ENCODE data around the gene TCP11L1. TPM values are rescaled to one million over a fixed set of nuclear protein-coding genes. Genes with fewer than 3 reads are reported as not detected.
"Not testable (repeated sequence)": the region's sequence is repeated elsewhere in the genome, so short reads cannot be mapped to it uniquely, and the experiment has no call there.

Gene TCP11L1
- total and polyA plus RNA-seq, 2 donors (not counting 1 experiment from before 2014, with no cell fraction given) = 24.1 to 30.2 TPM

DNA sequence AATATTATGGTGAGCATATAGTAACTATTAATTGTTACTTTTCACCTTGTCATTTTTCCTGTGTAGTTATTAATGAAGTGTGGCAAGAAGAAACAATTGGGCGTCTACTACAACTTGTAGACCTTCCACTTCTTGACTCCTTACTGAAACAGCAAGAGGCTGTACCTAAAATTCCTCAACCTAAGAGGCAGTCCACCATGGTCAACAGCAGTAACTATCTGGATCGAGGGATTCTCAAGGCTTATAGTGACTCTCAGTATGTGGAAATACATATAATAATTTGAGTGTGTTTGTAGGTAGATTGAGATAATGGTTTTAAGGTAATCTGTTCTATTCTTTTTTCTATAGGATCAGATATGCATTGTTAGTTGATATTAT, 10.8 kb upstream of the TCP11L1 start:
- Histone ChIP-seq H3K9ac (ENCODE audit: insufficient read depth, low read length) (no peak overlapping the region), H3K27ac (ENCODE audit: insufficient read depth, low read length) (no peak overlapping the region), H3K79me2 (ENCODE audit: control insufficient read depth, insufficient read depth, low read length) (no peaks in the 10 kb centered on the region), H3K4me3 (replicated peaks in 1 of 4; ENCODE audit: control extremely low read depth in 1 of 4, insufficient read depth in 1 of 4, low read depth in 3 of 4, low read length in 4 of 4) (no peak overlapping the region), H3K4me1 (ENCODE audit: control insufficient read depth, extremely low read depth, insufficient read depth, low read length) (no peaks in the 10 kb centered on the region), H3K27me3 (ENCODE audit: control insufficient read depth, insufficient read depth, low read length) (no peaks in the 10 kb centered on the region), H3K9me3 (ENCODE audit: control insufficient read depth, insufficient read depth, low read depth, low read length) (no peaks in the 10 kb centered on the region), H4K20me1 (ENCODE audit: control insufficient read depth, extremely low read depth, insufficient read depth, low read length) (no peaks in the 10 kb centered on the region), H3K36me3 (ENCODE audit: control insufficient read depth, insufficient read depth, low read length) (no peaks in the 10 kb centered on the region), H2AFZ (ENCODE audit: low read length) (no peak overlapping the region), H3K4me2 (ENCODE audit: extremely low read depth, insufficient read depth, low read length) (no peak overlapping the region)
- TF ChIP-seq EZH2 (IDR thresholded peaks at IDR 0.05; ENCODE audit: low read length, missing control alignments) = no peak
- TF ChIP-seq, protein P1, sequence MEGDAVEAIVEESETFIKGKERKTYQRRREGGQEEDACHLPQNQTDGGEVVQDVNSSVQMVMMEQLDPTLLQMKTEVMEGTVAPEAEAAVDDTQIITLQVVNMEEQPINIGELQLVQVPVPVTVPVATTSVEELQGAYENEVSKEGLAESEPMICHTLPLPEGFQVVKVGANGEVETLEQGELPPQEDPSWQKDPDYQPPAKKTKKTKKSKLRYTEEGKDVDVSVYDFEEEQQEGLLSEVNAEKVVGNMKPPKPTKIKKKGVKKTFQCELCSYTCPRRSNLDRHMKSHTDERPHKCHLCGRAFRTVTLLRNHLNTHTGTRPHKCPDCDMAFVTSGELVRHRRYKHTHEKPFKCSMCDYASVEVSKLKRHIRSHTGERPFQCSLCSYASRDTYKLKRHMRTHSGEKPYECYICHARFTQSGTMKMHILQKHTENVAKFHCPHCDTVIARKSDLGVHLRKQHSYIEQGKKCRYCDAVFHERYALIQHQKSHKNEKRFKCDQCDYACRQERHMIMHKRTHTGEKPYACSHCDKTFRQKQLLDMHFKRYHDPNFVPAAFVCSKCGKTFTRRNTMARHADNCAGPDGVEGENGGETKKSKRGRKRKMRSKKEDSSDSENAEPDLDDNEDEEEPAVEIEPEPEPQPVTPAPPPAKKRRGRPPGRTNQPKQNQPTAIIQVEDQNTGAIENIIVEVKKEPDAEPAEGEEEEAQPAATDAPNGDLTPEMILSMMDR (conservative IDR thresholded peaks at IDR 0.05 in 1 of 2, IDR thresholded peaks at IDR 0.05 in 1 of 2; ENCODE audit: low read depth in 1 of 2, low read length in 2 of 2) = no peak
- DNase-seq (ENCODE audit: low read depth in 2 of 2) = no peak

DNA sequence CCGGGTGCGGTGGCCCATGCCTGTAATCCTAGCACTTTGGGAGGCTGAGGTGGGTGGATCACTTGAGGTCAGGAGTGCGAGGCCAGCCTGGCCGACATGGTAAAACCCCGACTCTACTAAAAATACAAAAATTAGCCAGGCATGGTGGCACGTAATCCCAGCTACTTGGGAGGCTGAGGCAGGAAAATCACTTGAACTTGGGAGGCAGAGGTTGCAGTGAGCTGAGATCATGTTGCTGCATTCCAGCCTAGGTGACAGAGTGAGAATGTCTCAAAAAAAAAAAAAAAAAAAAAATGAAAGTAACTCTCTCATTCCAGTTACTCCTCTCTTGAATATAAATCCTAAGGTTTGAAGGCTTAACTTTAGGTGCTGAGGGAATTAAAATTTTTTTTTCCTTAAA, 10.2 kb upstream of the TCP11L1 start:
- not testable (repeated sequence) for DNase-seq (ENCODE audit: low read depth in 2 of 2); H3K9ac ChIP-seq (ENCODE audit: insufficient read depth, low read length); H3K4me2 ChIP-seq (ENCODE audit: extremely low read depth, insufficient read depth, low read length); H2AFZ ChIP-seq (ENCODE audit: low read length); H3K36me3 ChIP-seq (ENCODE audit: control insufficient read depth, insufficient read depth, low read length); H3K27me3 ChIP-seq (ENCODE audit: control insufficient read depth, insufficient read depth, low read length); H4K20me1 ChIP-seq (ENCODE audit: control insufficient read depth, extremely low read depth, insufficient read depth, low read length); H3K4me1 ChIP-seq (ENCODE audit: control insufficient read depth, extremely low read depth, insufficient read depth, low read length); H3K9me3 ChIP-seq (ENCODE audit: control insufficient read depth, insufficient read depth, low read depth, low read length); H3K4me3 ChIP-seq (replicated peaks in 1 of 4; ENCODE audit: control extremely low read depth in 1 of 4, insufficient read depth in 1 of 4, low read depth in 3 of 4, low read length in 4 of 4); H3K27ac ChIP-seq (ENCODE audit: insufficient read depth, low read length); H3K79me2 ChIP-seq (ENCODE audit: control insufficient read depth, insufficient read depth, low read length)

DNA sequence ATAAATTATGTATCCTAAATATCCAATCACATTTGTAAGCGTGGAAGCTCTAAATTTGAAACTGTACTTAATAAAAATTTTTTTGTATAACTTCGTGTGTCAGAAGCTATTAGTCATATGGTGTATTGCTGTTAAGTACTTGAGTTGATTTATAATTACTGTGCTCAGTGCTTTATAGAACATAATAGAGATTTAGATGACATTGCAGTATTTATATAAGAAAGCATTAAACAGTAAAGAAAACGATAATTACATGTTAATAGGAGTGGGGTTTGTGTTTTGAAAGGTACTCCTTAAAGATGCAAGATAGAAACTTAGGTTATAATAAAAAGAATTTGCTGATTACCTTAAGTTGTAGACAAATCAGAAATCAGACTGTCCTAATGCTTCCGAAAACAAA, 5.9 kb upstream of the TCP11L1 start:
- no peaks in the 10 kb centered on the region for H3K36me3 ChIP-seq (ENCODE audit: control insufficient read depth, insufficient read depth, low read length)
- no peak overlapping the region for H3K9ac ChIP-seq (ENCODE audit: insufficient read depth, low read length)
- H3K27ac ChIP-seq (ENCODE audit: insufficient read depth, low read length) = no peak overlapping the region
- no peaks in the 10 kb centered on the region for H3K79me2 ChIP-seq (ENCODE audit: control insufficient read depth, insufficient read depth, low read length)
- H3K9me3 ChIP-seq (ENCODE audit: control insufficient read depth, insufficient read depth, low read depth, low read length) = no peaks in the 10 kb centered on the region
- no peak for DNase-seq (ENCODE audit: low read depth in 2 of 2)
- no peak overlapping the region for H2AFZ ChIP-seq (ENCODE audit: low read length)
- H3K4me2 ChIP-seq (ENCODE audit: extremely low read depth, insufficient read depth, low read length) = no peak overlapping the region
- no peak overlapping the region for H3K4me3 ChIP-seq (replicated peaks in 1 of 4; ENCODE audit: control extremely low read depth in 1 of 4, insufficient read depth in 1 of 4, low read depth in 3 of 4, low read length in 4 of 4)
- TF ChIP-seq EZH2 (IDR thresholded peaks at IDR 0.05; ENCODE audit: low read length, missing control alignments) = no peak
- TF ChIP-seq, protein P1 (conservative IDR thresholded peaks at IDR 0.05 in 1 of 2, IDR thresholded peaks at IDR 0.05 in 1 of 2; ENCODE audit: low read depth in 1 of 2, low read length in 2 of 2) = no peak
- no peaks in the 10 kb centered on the region for H3K4me1 ChIP-seq (ENCODE audit: control insufficient read depth, extremely low read depth, insufficient read depth, low read length)
- no peaks in the 10 kb centered on the region for H3K27me3 ChIP-seq (ENCODE audit: control insufficient read depth, insufficient read depth, low read length)
- no peaks in the 10 kb centered on the region for H4K20me1 ChIP-seq (ENCODE audit: control insufficient read depth, extremely low read depth, insufficient read depth, low read length)
